Measurements from ENCODE around the gene NPR2. TPM values are rescaled to one million over a fixed set of nuclear protein-coding genes. Genes with fewer than 3 reads are reported as not detected.

The NPR2 gene
- total RNA-seq (2014; rRNA removed; shearing (Covaris generic)) (3.0 and 9.8 TPM in 2 replicates), total RNA-seq (2022) (3.5 and 4.7 TPM in 2 replicates), Bru-seq, nascent RNA (percentile 39 among the genes with signal in this experiment), BruChase-seq, experiment 1, labeled RNA remaining after a 6-hour chase (percentile 54 among the genes with signal in this experiment), BruChase-seq, experiment 2, labeled RNA remaining after a 2-hour chase (percentile 58 among the genes with signal in this experiment)
- long read RNA-seq, partial matches to known transcripts = 0 of 2 reads
- long read RNA-seq, other reads (novel, unspliced or antisense) = 2 of 2 reads

GRCh38 chr9:35791297-35791921 is at the start of gene NPR2:
Gene NPR2, plus strand, starts transcription at chr9:35791591. Its CDS starts 818 bp downstream, at chr9:35792409.
- intact Hi-C loops (cut with micrococcal nuclease; ENCODE audit: unreplicated experiment) = loop anchor here (10.0 kb wide), 1 partner anchor 233 kb away; no protein-coding TSS in a partner anchor
- no peaks in the 10 kb centered on the region for H3K9me3 ChIP-seq (ENCODE audit: low read length)
- H3K79me2 ChIP-seq (ENCODE audit: insufficient read depth, low read depth, low read length) = no peaks in the 10 kb centered on the region
- no peak within 1 kb of the TSS for H2AFZ ChIP-seq (ENCODE audit: low read length)
- no peak within 1 kb of the TSS for H3K4me2 ChIP-seq (ENCODE audit: low read length)
- no peaks in the 10 kb centered on the region for H4K20me1 ChIP-seq (ENCODE audit: insufficient read depth, low read length)
- no peaks in the 10 kb centered on the region for H3K9me2 ChIP-seq (ENCODE audit: insufficient read depth, low read length)
- no peak within 1 kb of the TSS for H3K27ac ChIP-seq (ENCODE audit: low read depth, low read length, poor library complexity, severe bottlenecking)
- no TSS peak for BruUV-seq (replicated peaks)
- peaks cover 9% of the 10 kb centered on the region for H3K4me1 ChIP-seq (ENCODE audit: insufficient read depth, low read length, poor library complexity, severe bottlenecking)
- TF ChIP-seq EZH2phosphoT487 (IDR thresholded peaks at IDR 0.05; ENCODE audit: borderline replicate concordance, low read depth, low read length) (no peak), CTCF (conservative IDR thresholded peaks at IDR 0.05; ENCODE audit: low read length) (no peak)
- no peak for DNase-seq (ENCODE audit: low spot score)
- CTCF ChIA-PET (ENCODE audit: unreplicated experiment) = no interaction called here
- no peak within 1 kb of the TSS for H3K4me3 ChIP-seq (ENCODE audit: low read depth, low read length, poor library complexity, severe bottlenecking)
- POLR2A ChIA-PET = interaction anchor here (2.0 kb wide), 1 partner anchor 15 kb away, joined by 4 read pairs; no protein-coding TSS in a partner anchor
- peaks cover 2% of the 10 kb centered on the region; the same call in 1 of the 2 replicates for H3K36me3 ChIP-seq (ENCODE audit: insufficient read depth, low read length)

GRCh38 chr9:35741740-35742139 is 49.7 kb upstream of the NPR2 start:
- Histone ChIP-seq H4K20me1 (ENCODE audit: insufficient read depth, low read length) (peaks cover 4% of the 10 kb centered on the region; the same call in 1 of the 2 replicates), H3K4me2 (ENCODE audit: low read length) (no peak overlapping the region), H2AFZ (ENCODE audit: low read length) (no peak overlapping the region), H3K79me2 (ENCODE audit: insufficient read depth, low read depth, low read length) (peaks cover 19% of the 10 kb centered on the region), H3K36me3 (ENCODE audit: insufficient read depth, low read length) (peaks cover 82% of the 10 kb centered on the region), H3K9me3 (ENCODE audit: low read length) (no peaks in the 10 kb centered on the region), H3K4me3 (ENCODE audit: low read depth, low read length, poor library complexity, severe bottlenecking) (no peak overlapping the region), H3K4me1 (ENCODE audit: insufficient read depth, low read length, poor library complexity, severe bottlenecking) (peaks cover 22% of the 10 kb centered on the region), H3K27ac (ENCODE audit: low read depth, low read length, poor library complexity, severe bottlenecking) (no peak overlapping the region), H3K9me2 (ENCODE audit: insufficient read depth, low read length) (no peaks in the 10 kb centered on the region)
- TF ChIP-seq CTCF (conservative IDR thresholded peaks at IDR 0.05; ENCODE audit: low read length) = no peak
- TF ChIP-seq EZH2phosphoT487 (IDR thresholded peaks at IDR 0.05; ENCODE audit: borderline replicate concordance, low read depth, low read length) = no peak
- POLR2A ChIA-PET = interaction anchor here (0.7 kb wide), 1 partner anchor 21 kb away, joined by 5 read pairs; no protein-coding TSS in a partner anchor
- DNase-seq (ENCODE audit: low spot score) = no peak
- no TSS peak for BruUV-seq (replicated peaks)
- intact Hi-C loops (cut with micrococcal nuclease; ENCODE audit: unreplicated experiment) = no loop called here
- CTCF ChIA-PET (ENCODE audit: unreplicated experiment) = no interaction called here
